Adipose tissue (tissue), 3 donors: ENCODE measurements around the gene BSG. TPM values are rescaled to one million over a fixed set of nuclear protein-coding genes. Genes with fewer than 3 reads are reported as not detected.

Experiments
- H3K27ac ChIP-seq: one replicate; pipeline ENCODE4 v1.5.1; 2013; ENCODE audit warnings: low read depth, low read length
- WGBS, 3 donors: extraction: QIAGEN DNeasy Blood & Tissue Kit; methylation state at CpG; one replicate each; pipeline ENCODE4 v1.1.7; 2013; 5-methylcytosine and 5-hydroxymethylcytosine counted together
- polyA plus RNA-seq, 3 donors: library from polyadenylated mRNA; stranded (reverse); fragments of 200-250 nt; gene quantifications; one replicate each; pipeline ENCODE4 v1.2.3, GENCODE V29; 2013
- donor health status: healthy with polysubstance abuse.
- donor health status: Bipolar disorder and iron deficiency.
- donor health status: healthy.

Gene BSG
- polyA plus RNA-seq, 3 donors, result 219 to 604 (median 353) TPM

DNA sequence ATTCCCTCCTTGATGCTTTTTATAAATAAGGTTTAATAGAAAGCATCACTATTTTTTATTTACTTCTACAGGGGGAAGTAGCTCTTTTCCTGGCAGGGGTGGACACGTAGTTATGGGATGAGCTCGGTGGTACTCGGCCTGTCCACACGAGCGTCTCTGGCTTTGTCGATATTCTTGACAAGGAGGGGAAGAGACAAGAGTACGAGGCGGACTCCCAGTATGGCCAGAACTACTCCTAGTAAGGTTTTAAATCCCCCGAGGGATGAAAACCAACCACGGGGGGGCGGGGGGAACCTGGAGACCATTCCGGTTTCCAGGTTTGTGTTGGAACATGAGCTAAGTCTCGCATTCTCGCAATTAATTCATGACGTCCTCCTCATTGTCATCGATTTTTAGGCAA, 5.6 kb upstream of the BSG start:
- no peak overlapping the region for H3K27ac ChIP-seq
- 42 to 81% (median 48%) methylated on average over 16 of the region's 16 CpGs for WGBS, 3 donors

DNA sequence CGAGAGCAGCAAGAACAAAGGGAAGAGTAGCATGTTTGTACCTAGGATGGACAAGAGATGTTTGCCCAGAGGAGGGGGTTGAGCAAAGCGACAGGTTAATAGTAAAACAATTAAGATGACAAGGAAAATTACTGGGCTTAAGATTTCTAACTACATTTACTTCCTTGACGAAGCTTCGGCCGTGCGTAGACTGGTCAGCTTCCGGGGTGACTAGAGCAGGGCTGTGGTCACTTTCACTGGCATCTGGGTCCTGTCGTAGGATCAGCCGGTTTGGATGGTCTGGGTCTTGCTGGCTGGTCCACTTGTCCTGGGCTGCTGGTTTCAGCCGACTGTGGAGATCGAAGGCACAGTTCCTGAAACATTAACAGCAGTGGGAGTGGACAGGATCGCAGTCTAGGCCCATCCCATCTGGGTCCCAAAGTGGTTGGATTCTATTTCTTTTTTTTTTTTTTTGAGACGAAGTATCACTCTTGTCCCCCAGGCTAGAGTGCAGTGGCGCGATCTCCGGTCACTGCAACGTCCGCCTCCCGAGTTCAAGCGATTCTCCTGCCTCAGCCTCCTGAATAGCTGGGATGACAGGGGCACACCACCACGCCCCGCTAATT, 5.0 kb upstream of the BSG start:
- no peak overlapping the region for H3K27ac ChIP-seq
- 74 to 90% (median 82%) methylated on average over 16 to 22 of the region's 22 CpGs for WGBS, 3 donors

DNA sequence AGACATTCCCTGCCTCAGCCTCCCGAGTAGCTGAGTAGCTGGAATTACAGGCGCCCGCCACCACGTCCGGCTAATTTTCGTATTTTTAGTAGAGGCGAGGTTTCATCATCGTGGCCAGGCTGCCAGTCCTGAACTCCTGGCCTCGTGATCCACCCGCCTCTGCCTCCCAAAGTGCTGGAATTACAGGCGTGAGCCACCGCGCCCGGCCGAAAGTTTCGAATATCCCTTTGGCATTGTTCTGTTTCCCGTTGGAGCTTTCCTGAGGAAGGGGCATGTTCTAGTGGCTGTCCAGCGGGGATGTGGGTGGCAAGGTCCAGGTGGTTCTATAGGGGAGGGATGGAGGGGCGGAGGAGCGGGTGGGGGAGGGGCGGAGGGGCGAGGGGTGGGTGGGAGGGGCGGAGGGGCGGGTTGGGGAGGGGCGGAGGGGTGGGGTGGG, 2.1 kb upstream of the BSG start:
- WGBS, 3 donors, result 60 to 76% (median 63%) methylated on average over 18 of the region's 25 CpGs
- H3K27ac ChIP-seq, result no peak overlapping the region

DNA sequence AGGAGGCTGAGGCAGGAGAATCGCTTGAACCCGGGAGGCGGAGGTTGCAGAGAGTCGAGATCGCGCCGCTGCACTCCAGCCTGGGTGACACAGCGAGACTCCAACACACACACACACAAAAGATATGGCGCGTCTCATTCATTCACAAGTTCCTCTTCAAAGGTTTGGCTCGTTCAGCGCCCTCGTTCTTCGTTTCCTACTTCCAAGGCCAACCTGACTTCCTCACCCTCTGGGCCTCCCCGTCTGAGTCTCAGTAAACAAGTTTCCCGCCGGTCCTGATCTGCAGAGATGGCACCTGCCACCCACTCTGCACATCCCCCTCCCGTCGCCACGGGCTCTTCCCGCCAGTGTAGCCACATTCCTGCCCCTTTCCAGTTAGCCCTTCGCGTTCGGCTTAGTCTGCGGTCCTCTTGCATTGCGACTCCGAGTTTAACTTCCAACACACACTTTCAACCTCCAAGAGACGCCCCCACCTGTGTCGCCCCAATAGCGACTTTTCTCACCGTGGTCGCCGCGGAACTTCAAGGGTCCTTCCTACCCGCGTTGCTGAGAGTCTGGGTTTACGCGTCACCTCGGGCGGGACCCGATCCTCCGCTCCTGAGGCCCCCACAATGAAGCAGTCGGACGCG, 1.3 kb upstream of the BSG start:
- 2 to 4% (median 3%) methylated on average over 43 to 45 of the region's 45 CpGs for WGBS, 3 donors

DNA sequence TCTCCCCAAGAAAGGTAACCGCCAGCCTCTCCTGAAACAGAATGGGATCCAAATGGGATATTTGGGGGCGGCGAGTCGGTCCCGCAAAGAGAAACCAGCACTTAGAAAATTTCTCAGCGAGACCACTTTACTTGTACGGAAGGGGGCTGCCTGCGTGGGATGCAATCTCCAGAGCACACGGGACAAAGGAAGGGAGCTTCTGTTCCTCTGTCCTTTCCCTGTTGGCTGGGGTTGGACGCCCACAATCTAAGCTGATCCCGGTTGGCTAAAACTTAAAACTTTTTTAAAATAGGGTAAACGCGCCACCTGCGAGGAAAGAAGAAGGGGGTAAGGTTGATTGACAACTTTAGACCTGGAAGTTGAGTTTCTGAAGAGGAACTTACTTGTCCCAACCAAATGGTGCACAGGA, 826 bp upstream of the BSG start:
- 1 to 2% (median 1%) methylated on average over 14 of the region's 14 CpGs for WGBS, 3 donors
- H3K27ac ChIP-seq, result no peak overlapping the region

More for the DNA sequence above, 1.3 kb upstream of the BSG start:
- no peak overlapping the region for H3K27ac ChIP-seq

DNA sequence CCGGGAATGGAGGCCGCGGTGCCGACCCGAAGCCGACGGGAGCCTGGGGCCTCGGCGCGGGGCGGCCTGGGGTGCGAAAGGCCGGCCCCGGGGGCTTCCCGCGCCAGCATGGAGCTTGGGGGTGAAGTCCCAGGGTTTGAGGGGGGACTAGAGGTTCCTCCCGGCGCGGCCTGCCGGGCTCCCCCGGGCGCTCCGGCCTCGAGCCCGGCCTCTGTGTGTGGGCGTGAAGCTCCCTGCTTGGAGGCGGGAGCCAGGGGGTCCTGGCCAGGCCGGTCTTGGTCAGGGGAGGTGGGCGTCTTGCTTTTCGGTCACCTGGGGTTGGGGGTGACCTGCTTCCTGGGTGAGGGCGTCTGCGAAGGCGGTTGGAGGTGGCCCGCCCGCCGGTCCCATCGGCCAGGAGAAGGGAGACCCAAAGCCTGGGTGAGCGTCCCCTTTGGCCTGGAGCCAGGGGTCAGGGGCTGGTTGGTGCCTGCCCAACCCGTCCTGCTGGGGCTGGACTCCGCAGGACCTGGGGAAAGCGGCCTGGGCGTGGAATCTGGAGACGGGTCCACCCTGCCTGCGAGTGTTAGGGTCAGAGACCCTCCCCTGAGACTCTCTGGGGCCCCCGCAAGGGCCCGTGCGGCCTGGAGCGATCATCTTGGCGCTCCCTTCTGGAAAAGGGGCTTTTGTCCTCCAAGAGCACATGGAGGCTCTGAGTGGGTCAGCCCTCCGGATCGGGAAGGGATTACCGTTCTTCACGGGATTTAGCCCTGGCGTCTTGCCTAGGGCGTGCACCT, 535 bp downstream of the BSG start:
- WGBS, 3 donors, result 0 to 1% (median 0%) methylated on average over 51 to 55 of the region's 55 CpGs
- H3K27ac ChIP-seq, result no peak overlapping the region

DNA sequence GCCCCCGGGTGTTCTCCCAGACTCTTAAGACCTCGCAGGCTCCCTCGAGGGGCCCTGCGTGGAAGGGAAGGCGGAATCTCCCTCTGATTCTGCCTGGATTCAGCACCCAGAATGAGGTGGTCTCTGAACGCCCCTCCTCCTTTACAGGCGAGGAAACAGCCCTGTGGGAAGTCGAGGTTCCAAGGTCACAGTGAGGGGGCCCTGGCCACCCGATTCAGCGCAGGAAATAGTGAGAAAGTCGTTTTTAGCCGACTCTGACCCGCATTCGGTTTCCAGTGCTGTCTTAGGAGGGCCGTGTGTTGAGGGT, 1.1 kb downstream of the BSG start:
- WGBS, 3 donors, result 3 to 4% (median 3%) methylated on average over 15 of the region's 15 CpGs
- H3K27ac ChIP-seq, result no peak overlapping the region

DNA sequence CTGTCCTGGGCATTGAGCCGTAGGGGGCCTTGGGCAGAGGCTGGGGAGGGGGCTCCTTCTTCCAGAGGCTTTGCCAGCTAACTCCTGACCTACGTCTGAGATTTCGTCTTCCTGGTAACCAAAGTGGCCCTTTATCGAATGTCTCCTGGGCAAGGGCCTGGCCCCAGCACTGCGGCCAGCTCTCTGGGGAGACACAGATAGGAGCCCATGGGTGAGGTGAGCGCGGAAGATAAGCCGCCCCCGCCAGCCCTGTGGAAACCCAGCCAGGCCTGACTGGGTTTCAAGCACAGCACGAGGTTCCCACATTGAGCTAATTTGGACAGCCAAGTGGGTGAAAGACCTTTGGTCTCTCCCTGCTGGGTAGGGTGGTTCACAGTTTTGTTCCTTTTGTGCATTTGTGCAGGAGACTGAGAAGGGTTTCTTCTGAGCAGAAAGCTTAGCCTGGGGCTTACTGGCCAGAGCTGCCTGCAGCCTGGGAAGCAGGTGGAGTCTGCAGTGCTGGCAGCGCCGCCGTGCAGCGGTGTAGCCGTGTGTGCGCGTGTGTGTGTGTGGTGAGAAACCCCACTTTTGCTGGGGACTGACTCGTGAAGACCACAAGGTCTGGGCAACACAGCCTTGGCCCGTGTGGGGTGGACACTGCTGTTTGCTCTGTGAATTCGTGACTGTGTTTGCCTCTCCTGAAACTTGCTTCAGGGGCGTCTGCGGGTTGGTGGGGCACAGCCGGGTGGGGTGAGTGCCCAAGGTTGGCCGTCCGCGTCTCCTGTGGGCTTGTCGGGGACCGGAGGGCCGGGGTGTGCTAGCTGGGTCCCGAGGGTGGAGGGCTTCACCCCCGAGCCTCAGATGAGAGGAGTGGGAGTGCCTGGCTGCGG, 2.5 kb downstream of the BSG start:
- H3K27ac ChIP-seq, result no peak overlapping the region
- WGBS, 3 donors, result 17 to 50% (median 43%) methylated on average over 32 of the region's 32 CpGs

DNA sequence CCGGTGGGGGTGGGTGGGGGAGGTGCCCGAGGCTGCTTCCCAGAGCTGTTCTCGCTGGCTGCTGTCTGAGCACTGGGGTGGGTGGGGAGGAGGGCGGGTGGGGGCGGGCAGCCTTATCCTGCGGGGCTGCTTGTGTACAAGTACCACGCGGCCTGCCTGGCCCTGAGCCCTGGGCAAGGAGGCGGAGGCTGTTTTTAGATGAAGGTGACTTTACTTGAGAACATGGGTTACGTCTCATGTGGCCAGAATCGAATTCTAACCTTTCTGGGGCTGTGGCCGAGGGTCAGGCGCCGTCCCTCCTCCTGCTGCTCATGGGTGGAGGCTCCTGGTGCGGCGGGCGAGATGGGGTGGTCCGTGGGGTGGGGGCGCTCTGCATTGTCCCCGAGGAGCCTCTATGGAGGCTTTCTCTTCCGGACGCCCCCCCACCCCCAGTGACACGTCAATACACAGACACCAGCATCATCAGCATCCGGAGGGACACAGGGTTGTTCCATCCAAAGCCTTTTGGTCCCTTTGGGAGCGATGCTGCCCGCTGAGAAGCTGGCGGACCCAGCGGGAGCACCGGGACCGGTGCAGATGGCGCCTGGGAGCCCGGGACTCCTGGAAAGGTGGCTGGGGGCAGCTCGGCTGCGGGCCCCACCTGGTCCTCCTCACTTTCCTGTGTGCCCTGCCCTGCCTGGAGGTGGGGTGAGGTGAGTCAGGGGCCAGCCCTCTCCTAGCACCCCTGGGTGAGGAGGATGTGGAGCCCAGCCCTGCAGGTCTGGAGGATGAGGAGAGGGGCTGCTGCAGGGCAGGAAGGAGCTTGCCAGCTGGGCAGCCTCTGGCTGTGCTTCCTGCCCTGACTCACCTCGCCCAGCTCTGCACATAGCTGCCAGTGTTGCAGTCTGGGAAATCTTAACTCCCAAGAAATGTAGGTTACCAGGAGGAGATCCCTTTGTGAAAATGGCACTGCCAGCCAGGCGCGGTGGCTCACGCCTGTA, 3.4 kb downstream of the BSG start:
- H3K27ac ChIP-seq, result no peak overlapping the region
- 39 to 64% (median 55%) methylated on average over 37 to 38 of the region's 38 CpGs for WGBS, 3 donors

DNA sequence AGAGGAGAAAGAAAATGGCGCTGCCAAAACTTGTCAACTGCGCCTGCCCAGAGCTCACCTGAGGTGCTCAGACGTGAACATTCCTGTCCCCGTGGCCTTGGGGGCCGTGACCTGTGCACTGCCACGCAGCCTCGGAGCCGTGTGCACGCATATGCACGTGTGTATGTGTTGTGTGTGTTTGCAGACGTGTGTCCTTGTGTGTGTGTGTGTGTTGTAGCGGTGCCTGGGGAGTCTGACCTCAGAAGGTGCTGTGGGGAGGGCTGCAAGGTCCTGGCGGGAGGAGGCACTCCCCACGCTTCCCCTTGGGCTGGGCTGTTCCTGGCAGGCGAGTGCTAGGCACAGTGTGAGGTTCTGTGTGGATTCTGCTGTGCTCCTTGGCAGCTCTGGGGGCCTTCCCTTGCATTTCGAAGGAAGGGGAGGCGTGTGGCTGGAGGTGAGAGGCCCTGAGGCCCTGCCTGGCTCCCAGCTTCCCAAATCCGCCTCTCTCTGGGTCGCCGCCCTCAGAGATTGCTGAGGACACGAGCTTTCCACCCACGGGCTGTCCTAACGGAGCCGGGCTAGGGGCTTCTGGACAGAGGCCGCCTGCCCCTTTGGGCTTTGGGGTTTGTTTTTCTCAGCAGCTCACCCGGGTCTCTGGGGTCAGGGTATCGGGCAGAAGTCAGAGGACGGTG, 4.5 kb downstream of the BSG start:
- no peak overlapping the region for H3K27ac ChIP-seq
- WGBS, 3 donors, result 79 to 82% (median 81%) methylated on average over 28 of the region's 28 CpGs

DNA sequence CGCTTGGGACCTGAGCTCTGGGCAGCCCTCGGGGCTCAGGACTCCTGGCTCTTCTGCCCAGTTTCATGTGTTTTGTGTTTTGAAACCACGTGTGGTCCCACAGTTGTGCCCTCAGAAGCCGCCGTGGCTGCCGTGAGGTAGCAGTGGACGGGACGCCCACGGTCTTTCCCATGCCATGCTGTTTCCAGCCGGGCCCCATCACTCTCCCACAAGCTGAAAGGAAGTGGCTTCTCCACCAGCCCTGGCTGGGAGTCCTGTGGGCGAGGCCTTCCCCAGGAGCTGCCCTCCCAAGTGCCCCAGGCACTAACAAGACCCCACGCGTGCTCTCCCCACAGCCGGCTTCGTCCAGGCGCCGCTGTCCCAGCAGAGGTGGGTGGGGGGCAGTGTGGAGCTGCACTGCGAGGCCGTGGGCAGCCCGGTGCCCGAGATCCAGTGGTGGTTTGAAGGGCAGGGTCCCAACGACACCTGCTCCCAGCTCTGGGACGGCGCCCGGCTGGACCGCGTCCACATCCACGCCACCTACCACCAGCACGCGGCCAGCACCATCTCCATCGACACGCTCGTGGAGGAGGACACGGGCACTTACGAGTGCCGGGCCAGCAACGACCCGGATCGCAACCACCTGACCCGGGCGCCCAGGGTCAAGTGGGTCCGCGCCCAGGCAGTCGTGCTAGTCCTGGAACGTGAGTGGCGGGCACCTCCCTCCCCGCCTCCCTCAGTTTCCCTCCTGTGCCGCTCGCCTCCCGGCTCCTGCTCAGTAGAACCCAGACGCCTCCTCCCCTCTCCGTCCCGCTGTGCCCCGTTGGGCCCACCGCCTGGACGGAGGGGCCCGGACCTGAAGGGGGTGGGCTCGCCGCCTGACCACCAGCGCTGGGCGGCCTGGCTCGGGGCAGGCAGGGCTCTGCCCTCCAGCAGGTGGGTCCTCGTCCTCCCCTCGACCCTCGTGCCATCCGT, 5.3 kb downstream of the BSG start:
- no peak overlapping the region for H3K27ac ChIP-seq
- WGBS, 3 donors, result 90 to 92% (median 90%) methylated on average over 53 to 66 of the region's 66 CpGs

DNA sequence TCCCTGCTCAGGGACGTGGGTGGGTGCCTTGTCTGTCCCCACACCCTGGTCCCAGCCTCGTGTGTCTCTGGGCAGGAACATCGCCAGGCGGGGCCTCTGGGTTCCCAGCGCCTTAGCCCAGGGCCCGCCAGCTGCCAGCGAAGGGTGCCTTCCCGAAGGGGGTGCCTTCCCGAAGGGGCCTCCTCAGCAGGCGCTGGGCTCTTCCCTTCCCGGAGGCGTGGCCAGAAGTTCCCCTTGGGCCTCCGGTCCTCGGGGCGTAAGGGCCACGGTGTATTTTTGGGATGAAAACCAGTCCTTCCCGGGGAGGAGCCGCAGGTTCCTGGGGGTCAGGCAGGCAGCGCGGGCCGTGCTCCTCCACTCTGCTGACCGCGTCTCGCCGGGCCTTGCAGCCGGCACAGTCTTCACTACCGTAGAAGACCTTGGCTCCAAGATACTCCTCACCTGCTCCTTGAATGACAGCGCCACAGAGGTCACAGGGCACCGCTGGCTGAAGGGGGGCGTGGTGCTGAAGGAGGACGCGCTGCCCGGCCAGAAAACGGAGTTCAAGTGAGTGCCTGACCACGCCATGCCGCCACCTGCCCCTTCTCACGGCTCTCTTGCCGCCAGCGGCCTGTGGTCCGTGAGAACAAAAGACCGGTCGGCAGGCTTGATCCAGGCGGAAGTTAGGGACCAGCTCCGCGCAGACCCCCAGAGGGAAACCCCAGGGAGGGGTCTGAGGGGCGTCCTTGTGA, 6.9 kb downstream of the BSG start:
- no peak overlapping the region for H3K27ac ChIP-seq
- WGBS, 3 donors, result 86 to 92% (median 86%) methylated on average over 46 of the region's 46 CpGs

DNA sequence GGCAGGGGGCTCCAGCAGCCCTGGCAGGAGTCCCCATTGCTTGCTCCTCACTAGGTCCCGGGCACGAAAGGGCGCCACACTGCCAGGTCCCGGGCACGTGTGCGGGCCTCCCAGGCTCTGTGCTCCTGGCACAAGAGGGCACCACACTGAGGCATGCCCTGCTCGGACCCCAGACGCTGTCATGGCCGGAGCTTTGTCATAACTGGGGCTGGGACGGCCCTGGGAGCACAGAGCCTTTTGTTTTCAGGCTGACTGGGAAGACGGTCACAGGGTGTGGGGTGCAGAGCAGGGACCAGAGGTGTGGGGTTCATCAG, 7.4 kb downstream of the BSG start:
- WGBS, 3 donors, result 83 to 91% (median 88%) methylated on average over 11 of the region's 11 CpGs

DNA sequence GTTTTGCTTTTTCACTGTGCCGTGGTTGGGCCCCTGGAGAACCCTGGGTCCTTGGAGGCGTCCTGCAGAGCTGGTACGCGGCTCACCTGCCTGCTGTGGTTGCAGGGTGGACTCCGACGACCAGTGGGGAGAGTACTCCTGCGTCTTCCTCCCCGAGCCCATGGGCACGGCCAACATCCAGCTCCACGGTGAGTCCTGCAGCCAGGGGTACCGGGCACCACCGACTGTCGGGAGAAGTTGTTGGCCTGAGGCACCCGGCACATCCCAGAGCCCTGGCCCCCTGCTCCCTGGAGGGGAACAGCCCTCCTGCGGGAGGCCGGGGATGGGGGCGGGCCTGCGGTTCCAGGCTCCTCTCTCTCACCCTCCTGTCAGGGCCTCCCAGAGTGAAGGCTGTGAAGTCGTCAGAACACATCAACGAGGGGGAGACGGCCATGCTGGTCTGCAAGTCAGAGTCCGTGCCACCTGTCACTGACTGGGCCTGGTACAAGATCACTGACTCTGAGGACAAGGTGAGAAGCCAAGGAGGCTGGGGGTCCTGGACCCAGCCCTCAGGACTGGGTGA, 8.0 kb downstream of the BSG start:
- 90 to 92% (median 91%) methylated on average over 21 to 22 of the region's 22 CpGs for WGBS, 3 donors
- H3K27ac ChIP-seq, result no peak overlapping the region

More for the DNA sequence above, 7.4 kb downstream of the BSG start:
- H3K27ac ChIP-seq, result no peak overlapping the region

DNA sequence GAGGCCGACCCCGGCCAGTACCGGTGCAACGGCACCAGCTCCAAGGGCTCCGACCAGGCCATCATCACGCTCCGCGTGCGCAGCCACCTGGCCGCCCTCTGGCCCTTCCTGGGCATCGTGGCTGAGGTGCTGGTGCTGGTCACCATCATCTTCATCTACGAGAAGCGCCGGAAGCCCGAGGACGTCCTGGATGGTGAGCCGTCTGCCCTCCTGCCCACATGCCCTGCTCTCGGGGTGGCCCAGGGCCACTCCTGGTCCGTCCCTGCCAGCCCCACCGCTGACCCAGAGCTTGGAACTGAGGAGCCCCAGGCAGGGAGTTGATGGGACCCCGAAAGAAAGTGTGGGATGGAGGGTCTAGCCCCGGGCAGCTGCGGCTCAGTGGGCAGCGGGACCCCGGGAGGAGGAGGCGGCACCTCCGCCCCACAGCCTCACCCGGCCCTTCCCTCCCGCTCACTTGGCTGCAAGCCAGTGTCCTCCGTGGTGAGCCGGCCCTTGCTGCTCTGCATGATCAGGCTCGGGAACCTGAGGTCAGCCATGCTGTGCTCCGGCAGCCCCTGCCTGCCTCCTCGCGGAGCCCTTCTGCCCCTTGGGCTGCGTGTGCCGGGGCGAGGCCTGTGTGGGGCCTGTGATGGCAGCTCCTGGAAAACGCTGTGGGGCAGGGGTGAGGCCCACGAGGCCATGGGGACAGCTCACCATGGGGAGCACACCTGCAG, 9.2 kb downstream of the BSG start:
- WGBS, 3 donors, result 85 to 88% (median 86%) methylated on average over 37 to 40 of the region's 40 CpGs
- H3K27ac ChIP-seq, result no peak overlapping the region
